GM21529 (cell line): ENCODE measurements around the gene TMEM117.

Source experiments
- ATAC-seq: cut with Tn5 transposase; IDR thresholded peaks from one replicate; pipeline ENCODE4 v1.9.1; 2021; ENCODE audit not compliant: unreplicated experiment

The TMEM117 gene

GRCh38 chr12:44436756-44437155 is 600.9 kb downstream of the TMEM117 start:
- no peak for ATAC-seq
